Lower leg skin (tissue), 3 donors: ENCODE data around the gene APOB.

Experiments used
- POLR2A ChIP-seq, 2 donors: fragments of 450-650 bp; IDR thresholded peaks; one replicate each; pipeline ENCODE4 v1.6.1; 2016 to 2017; ENCODE audit warnings: antibody characterized with exemption in 2 of 2, mild to moderate bottlenecking in 1 of 2, moderate library complexity in 1 of 2
- TF ChIP-seq, protein P1 (sequence below), 3 donors: fragments of 450-650 bp; IDR thresholded peaks; one replicate each; pipeline ENCODE4 v1.5.1; 2016; ENCODE audit warnings: antibody characterized with exemption in 3 of 3, mild to moderate bottlenecking in 3 of 3, moderate library complexity in 2 of 3

DNA sequence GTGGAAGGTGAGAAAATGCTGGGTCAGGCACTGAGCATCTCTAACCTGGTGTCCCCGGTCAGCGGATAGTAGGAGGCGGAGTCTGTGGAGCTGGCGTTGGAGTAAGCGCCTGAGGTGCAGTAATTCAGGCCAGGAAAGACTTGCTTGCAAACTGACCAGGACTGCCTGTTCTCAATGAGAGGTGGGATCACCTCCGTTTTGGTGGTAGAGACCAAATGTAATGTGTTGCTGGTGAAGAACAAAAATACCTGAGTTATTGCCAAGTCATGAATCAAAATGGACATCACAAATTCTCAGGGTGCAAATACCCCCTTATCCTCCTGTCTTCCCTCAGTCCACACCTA is 24.2 kb downstream of the APOB start:
- TF ChIP-seq, protein P1, sequence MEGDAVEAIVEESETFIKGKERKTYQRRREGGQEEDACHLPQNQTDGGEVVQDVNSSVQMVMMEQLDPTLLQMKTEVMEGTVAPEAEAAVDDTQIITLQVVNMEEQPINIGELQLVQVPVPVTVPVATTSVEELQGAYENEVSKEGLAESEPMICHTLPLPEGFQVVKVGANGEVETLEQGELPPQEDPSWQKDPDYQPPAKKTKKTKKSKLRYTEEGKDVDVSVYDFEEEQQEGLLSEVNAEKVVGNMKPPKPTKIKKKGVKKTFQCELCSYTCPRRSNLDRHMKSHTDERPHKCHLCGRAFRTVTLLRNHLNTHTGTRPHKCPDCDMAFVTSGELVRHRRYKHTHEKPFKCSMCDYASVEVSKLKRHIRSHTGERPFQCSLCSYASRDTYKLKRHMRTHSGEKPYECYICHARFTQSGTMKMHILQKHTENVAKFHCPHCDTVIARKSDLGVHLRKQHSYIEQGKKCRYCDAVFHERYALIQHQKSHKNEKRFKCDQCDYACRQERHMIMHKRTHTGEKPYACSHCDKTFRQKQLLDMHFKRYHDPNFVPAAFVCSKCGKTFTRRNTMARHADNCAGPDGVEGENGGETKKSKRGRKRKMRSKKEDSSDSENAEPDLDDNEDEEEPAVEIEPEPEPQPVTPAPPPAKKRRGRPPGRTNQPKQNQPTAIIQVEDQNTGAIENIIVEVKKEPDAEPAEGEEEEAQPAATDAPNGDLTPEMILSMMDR (IDR thresholded peaks at IDR 0.05): no peak
- no peak for TF ChIP-seq POLR2A (IDR thresholded peaks at IDR 0.05)
